CD4-positive, alpha-beta T cell treated with Interleukin-15 for 1 hour (primary cell): ENCODE results near the gene PJA1.

ENCODE experiments used
- DNase-seq: peaks from one replicate; pipeline ENCODE4 v3.0.0-alpha.2; 2020

Gene PJA1

GRCh38 chrX:69140837-69141236 is 24.4 kb downstream of the PJA1 start:
- no peak for DNase-seq

GRCh38 chrX:69139516-69139915 is 25.7 kb downstream of the PJA1 start:
- no peak for DNase-seq

- no peak for DNase-seq
Measured at GRCh38 chrX:69138512-69138911, 26.7 kb downstream of the PJA1 start.

- no peak for DNase-seq
Measured at GRCh38 chrX:69138118-69138390, 27.2 kb downstream of the PJA1 start.

GRCh38 chrX:69137371-69138117 is 27.7 kb downstream of the PJA1 start:
- DNase-seq, result no peak

GRCh38 chrX:69136546-69137331 is 28.5 kb downstream of the PJA1 start:
- no peak for DNase-seq

GRCh38 chrX:69133921-69134542 is 31.2 kb downstream of the PJA1 start:
- no peak for DNase-seq

GRCh38 chrX:69131886-69132285 is 33.4 kb downstream of the PJA1 start:
- DNase-seq, result no peak

- no peak for DNase-seq
Measured at GRCh38 chrX:69130439-69130838, 34.8 kb downstream of the PJA1 start.

- no peak for DNase-seq
Measured at GRCh38 chrX:69128588-69128987, 36.7 kb downstream of the PJA1 start.

- no peak for DNase-seq
Measured at GRCh38 chrX:69127466-69127865, 37.8 kb downstream of the PJA1 start.

GRCh38 chrX:69126642-69127041 is 38.6 kb downstream of the PJA1 start:
- DNase-seq, result no peak

- no peak for DNase-seq
Measured at GRCh38 chrX:69125094-69125493, 40.2 kb downstream of the PJA1 start.

GRCh38 chrX:69124108-69124507 is 41.1 kb downstream of the PJA1 start:
- DNase-seq, result no peak

GRCh38 chrX:69123481-69123880 is 41.8 kb downstream of the PJA1 start:
- DNase-seq, result no peak

GRCh38 chrX:69121321-69122000 is 43.8 kb downstream of the PJA1 start:
- DNase-seq, result no peak

GRCh38 chrX:69120476-69120875 is 44.8 kb downstream of the PJA1 start:
- no peak for DNase-seq

- no peak for DNase-seq
Measured at GRCh38 chrX:69119122-69119521, 46.1 kb downstream of the PJA1 start.

GRCh38 chrX:69117876-69118526 is 47.3 kb downstream of the PJA1 start:
- no peak for DNase-seq

- DNase-seq, result no peak
Measured at GRCh38 chrX:69116077-69116476, 49.2 kb downstream of the PJA1 start.

- no peak for DNase-seq
Measured at GRCh38 chrX:69113723-69114122, 51.5 kb downstream of the PJA1 start.
